Measurements from ENCODE around the gene TMEM94. TPM values are rescaled to one million over a fixed set of nuclear protein-coding genes. Genes with fewer than 3 reads are reported as not detected.

The TMEM94 gene
- total RNA-seq, 1 experiment from 2014 or later = 109 TPM

GRCh38 chr17:75511610-75512575 is 55.5 kb downstream of the TMEM94 start:
- no peaks in the 10 kb centered on the region for H3K27me3 ChIP-seq (replicated peaks; ENCODE audit: control insufficient read depth, insufficient read depth, low read length)
- ChIA-PET POLR2A (no interaction called here), CTCF (interaction anchor here (0.6 kb wide), 1 partner anchor 28 kb away, joined by 4 read pairs; no protein-coding TSS in a partner anchor)
- no peaks in the 10 kb centered on the region for H3K9me3 Mint-ChIP-seq (ENCODE audit: unreplicated experiment)
- no peak overlapping the region for H3K4me3 Mint-ChIP-seq (ENCODE audit: unreplicated experiment)
- intact Hi-C loops (cut with micrococcal nuclease; ENCODE audit: unreplicated experiment) = no loop called here
- H3K36me3 ChIP-seq (ENCODE audit: control insufficient read depth, insufficient read depth, low read length) = peaks cover 3% of the 10 kb centered on the region; the same call in 1 of the 2 replicates
- no peak overlapping the region for H3K27ac Mint-ChIP-seq (ENCODE audit: unreplicated experiment)
- TF ChIP-seq CTCF (IDR thresholded peaks at IDR 0.05; ENCODE audit: insufficient read depth in 1 of 2, low read depth in 1 of 2, low read length in 1 of 2, severe bottlenecking in 1 of 2, unreplicated experiment in 1 of 2) = no peak
- H3K36me3 Mint-ChIP-seq (ENCODE audit: insufficient read depth, unreplicated experiment) = peaks cover 49% of the 10 kb centered on the region
- no peak for DNase-seq
- peaks cover 10% of the 10 kb centered on the region for H3K4me1 ChIP-seq
- H3K4me1 Mint-ChIP-seq (ENCODE audit: low read depth, unreplicated experiment) = peaks cover 9% of the 10 kb centered on the region
- no peaks in the 10 kb centered on the region for H3K27me3 Mint-ChIP-seq (ENCODE audit: insufficient read depth, unreplicated experiment)
- H3K4me3 ChIP-seq (ENCODE audit: low read depth, low read length) = no peak overlapping the region
- no peaks in the 10 kb centered on the region for H3K9me3 ChIP-seq
- BruUV-seq (replicated peaks) = no TSS peak

GRCh38 chr17:75512926-75513640 is 56.6 kb downstream of the TMEM94 start:
- Mint-ChIP-seq H3K4me1 (ENCODE audit: low read depth, unreplicated experiment) (peaks cover 17% of the 10 kb centered on the region), H3K9me3 (ENCODE audit: unreplicated experiment) (no peaks in the 10 kb centered on the region), H3K27me3 (ENCODE audit: insufficient read depth, unreplicated experiment) (no peaks in the 10 kb centered on the region), H3K27ac (ENCODE audit: unreplicated experiment) (no peak overlapping the region), H3K36me3 (ENCODE audit: insufficient read depth, unreplicated experiment) (peaks cover 61% of the 10 kb centered on the region), H3K4me3 (ENCODE audit: unreplicated experiment) (peak overlapping the region; percentile 94)
- POLR2A ChIA-PET = no interaction called here
- Histone ChIP-seq H3K9me3 (no peaks in the 10 kb centered on the region), H3K27me3 (replicated peaks; ENCODE audit: control insufficient read depth, insufficient read depth, low read length) (no peaks in the 10 kb centered on the region), H3K4me1 (peaks cover 19% of the 10 kb centered on the region), H3K36me3 (ENCODE audit: control insufficient read depth, insufficient read depth, low read length) (peaks cover 3% of the 10 kb centered on the region; the same call in 1 of the 2 replicates), H3K4me3 (ENCODE audit: low read depth, low read length) (no peak overlapping the region)
- CTCF ChIA-PET = interaction anchor here (0.6 kb wide), 1 partner anchor 34 kb away, joined by 5 read pairs; no protein-coding TSS in a partner anchor
- BruUV-seq (replicated peaks) = TSS peak; percentile 28
- DNase-seq = no peak
- TF ChIP-seq CTCF (IDR thresholded peaks at IDR 0.05; ENCODE audit: insufficient read depth in 1 of 2, low read depth in 1 of 2, low read length in 1 of 2, severe bottlenecking in 1 of 2, unreplicated experiment in 1 of 2) = no peak
- intact Hi-C loops (cut with micrococcal nuclease; ENCODE audit: unreplicated experiment) = no loop called here

GRCh38 chr17:75513641-75514000 is 57.2 kb downstream of the TMEM94 start:
- H3K4me1 ChIP-seq = peaks cover 15% of the 10 kb centered on the region
- no peak overlapping the region for H3K27ac Mint-ChIP-seq (ENCODE audit: unreplicated experiment)
- no peaks in the 10 kb centered on the region for H3K27me3 ChIP-seq (replicated peaks; ENCODE audit: control insufficient read depth, insufficient read depth, low read length)
- no peak overlapping the region for H3K4me3 ChIP-seq (ENCODE audit: low read depth, low read length)
- ChIA-PET CTCF (interaction anchor here (0.6 kb wide), 1 partner anchor 34 kb away, joined by 5 read pairs; no protein-coding TSS in a partner anchor), POLR2A (interaction anchor here (0.6 kb wide), 1 partner anchor 112 kb away, joined by 8 read pairs; no protein-coding TSS in a partner anchor)
- H3K4me1 Mint-ChIP-seq (ENCODE audit: low read depth, unreplicated experiment) = peaks cover 20% of the 10 kb centered on the region
- H3K27me3 Mint-ChIP-seq (ENCODE audit: insufficient read depth, unreplicated experiment) = no peaks in the 10 kb centered on the region
- H3K4me3 Mint-ChIP-seq (ENCODE audit: unreplicated experiment) = peak overlapping the region; percentile 94
- no peak for DNase-seq
- no peaks in the 10 kb centered on the region for H3K9me3 Mint-ChIP-seq (ENCODE audit: unreplicated experiment)
- H3K36me3 Mint-ChIP-seq (ENCODE audit: insufficient read depth, unreplicated experiment) = peaks cover 66% of the 10 kb centered on the region
- intact Hi-C loops (cut with micrococcal nuclease; ENCODE audit: unreplicated experiment) = no loop called here
- H3K36me3 ChIP-seq (ENCODE audit: control insufficient read depth, insufficient read depth, low read length) = peaks cover 3% of the 10 kb centered on the region; the same call in 1 of the 2 replicates
- no peak for TF ChIP-seq CTCF (IDR thresholded peaks at IDR 0.05; ENCODE audit: insufficient read depth in 1 of 2, low read depth in 1 of 2, low read length in 1 of 2, severe bottlenecking in 1 of 2, unreplicated experiment in 1 of 2)
- BruUV-seq (replicated peaks) = no TSS peak
- no peaks in the 10 kb centered on the region for H3K9me3 ChIP-seq
